Mesenteric fat pad (tissue), 1 donor: ENCODE measurements around the gene FLNB. TPM values are rescaled to one million over a fixed set of nuclear protein-coding genes. Genes with fewer than 3 reads are reported as not detected.
"Not testable (repeated sequence)": the region's sequence is repeated elsewhere in the genome, so short reads cannot be mapped to it uniquely, and the experiment has no call there.

ENCODE experiments used
- DNase-seq: peaks from one replicate; pipeline ENCODE4 v3.0.0-alpha.2; 2020; ENCODE audit warnings: low spot score
- total RNA-seq: library from RNA; stranded (reverse); fragmentation: NEBNext Ultra II Directional; extraction: Animal tissue kit (Norgen Biotek cat#: 25700); gene quantifications from one replicate; pipeline ENCODE4 v1.2.1, GENCODE V29; 2021
- donor health status: DM: yes; HTN: yes; CAD: no.

Gene FLNB
- total RNA-seq, 1 donor from 2014 or later, result 96.3 TPM

GRCh38 chr3:58051196-58051595, 43.0 kb downstream of the FLNB start:
- DNase-seq, result peak; percentile 47

- DNase-seq, result peak; percentile 41
These were observed 43.5 kb downstream of the FLNB start for GRCh38 chr3:58051658-58052261.

- DNase-seq, result peak; percentile 92
These were observed 44.4 kb downstream of the FLNB start for GRCh38 chr3:58052373-58053273.

DNA sequence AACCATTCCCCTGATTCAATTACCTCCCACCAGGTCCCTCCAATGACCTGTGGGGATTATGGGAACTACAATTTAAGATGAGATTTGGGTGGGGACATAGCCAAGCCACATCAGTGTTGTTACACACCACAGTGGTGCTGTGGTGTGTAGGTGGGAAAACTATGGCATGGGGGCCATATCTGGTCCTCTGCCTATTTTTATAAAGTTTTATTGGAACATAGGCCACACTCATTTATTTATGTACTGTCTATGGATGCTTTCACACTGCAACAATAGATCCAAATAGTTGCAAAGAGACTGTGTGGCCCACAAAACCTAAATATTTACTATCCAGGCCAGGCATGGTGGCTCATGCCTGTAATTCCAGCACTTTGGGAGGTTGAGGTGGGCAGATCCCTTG, 46.4 kb downstream of the FLNB start:
- no peak for DNase-seq

DNA sequence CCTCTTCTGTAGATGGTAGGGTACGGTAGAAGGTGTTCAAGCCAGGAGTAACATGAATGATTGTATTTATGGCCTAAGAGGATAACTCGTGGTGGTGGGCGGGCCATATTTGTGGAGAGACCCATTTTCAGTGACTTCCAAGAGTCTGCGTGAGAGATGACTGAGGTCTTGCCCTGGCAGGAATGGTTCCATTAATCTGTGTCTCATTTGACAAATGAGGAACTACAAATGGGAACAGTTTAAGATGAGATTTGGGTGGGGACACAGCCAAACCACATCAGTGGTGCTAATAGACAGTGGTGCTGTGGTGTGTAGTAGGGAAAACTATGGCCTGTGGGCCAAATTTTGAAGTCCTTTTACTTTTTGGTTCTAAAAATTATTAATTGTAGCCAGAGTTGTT, 47.1 kb downstream of the FLNB start:
- DNase-seq, result peak; percentile 22

DNA sequence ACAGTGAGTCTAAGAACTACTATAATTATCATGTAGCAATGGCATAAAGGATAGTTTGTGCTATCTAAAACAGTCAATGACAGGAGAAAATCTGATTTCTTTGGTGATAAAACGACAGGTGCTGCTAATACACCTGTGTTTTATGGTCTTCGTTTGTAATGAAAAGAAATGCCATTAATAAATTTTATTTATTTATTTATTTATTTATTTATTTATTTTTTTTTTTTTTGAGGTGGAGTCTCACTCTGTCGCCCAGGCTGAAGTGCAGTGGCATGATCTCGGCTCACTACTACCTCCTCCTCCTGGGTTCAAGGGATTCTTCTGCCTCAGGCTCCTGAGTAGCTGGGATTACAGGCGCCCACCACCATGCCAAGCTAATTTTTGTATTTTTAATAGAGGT, 47.7 kb downstream of the FLNB start:
- not testable (repeated sequence) for DNase-seq

- DNase-seq, result no peak
These were observed 50.4 kb downstream of the FLNB start for GRCh38 chr3:58058361-58059263.

- DNase-seq, result peak; percentile 22
These were observed 51.4 kb downstream of the FLNB start for GRCh38 chr3:58059349-58060321.

GRCh38 chr3:58062472-58062871, 54.2 kb downstream of the FLNB start:
- peak; percentile 12 for DNase-seq

- peak; percentile 53 for DNase-seq
These were observed 55.0 kb downstream of the FLNB start for GRCh38 chr3:58063022-58063815.

- no peak for DNase-seq
These were observed 56.9 kb downstream of the FLNB start for GRCh38 chr3:58064923-58065638.

- no peak for DNase-seq
These were observed 57.5 kb downstream of the FLNB start for GRCh38 chr3:58065700-58066167.

- no peak for DNase-seq
These were observed 58.6 kb downstream of the FLNB start for GRCh38 chr3:58066842-58067241.

- no peak for DNase-seq
These were observed 60.0 kb downstream of the FLNB start for GRCh38 chr3:58068122-58068809.

DNA sequence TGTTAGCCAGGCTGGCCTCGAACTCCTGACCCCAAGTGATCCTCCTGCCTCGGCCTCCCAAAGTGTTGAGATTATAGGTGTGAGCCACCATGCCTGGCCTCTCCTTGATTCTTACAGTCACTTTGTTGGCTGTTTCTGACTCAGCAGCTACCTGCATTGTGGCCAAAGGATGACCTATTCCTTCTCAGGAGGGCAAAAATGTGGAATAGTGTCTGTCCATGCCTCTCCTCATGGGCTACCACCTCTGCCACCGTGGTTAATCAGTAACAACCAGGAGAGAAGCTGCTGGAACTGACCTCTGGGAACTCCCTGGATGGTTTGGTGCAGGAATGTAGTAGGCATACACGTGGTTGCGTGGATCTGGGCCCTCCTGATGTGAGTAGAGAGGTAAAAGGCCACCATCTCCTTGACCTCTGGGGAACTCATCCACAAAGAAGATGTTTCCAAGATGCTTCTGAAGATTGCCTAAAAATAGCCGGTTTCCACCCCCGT, 63.3 kb downstream of the FLNB start:
- DNase-seq, result no peak

DNA sequence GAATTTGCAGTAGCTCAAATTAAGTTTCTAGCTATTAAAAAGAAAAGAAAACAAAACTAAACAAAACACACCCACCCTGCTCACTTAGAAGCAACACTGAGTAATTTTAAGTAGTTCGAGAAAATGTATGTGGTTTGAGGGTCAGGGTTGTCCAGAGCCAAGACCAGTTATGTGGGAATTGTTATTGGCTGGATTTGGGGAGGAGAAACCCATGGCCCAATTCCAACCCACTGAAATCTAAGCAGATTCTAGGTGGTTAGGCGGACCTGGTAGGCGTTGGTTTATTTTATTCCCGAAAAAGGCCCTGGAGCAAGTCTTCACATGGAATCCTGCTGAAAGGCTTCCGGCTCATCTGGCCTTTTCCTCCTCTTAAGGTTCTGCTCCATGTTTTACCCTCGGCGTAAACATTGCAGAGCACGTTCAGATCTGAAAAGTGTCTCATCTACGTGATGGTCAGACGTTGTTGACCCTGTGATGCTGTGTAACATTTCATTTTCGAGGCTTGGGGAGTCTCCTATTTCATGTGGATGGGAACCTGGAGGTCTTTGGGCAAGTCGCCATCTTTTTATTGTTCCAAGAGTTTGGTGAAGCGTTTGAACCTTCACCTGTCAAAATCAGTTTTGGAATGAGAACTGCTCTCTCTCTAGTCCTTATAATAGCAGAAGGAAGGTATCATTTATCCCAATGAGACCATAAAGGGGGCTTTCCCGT, 64.0 kb downstream of the FLNB start:
- DNase-seq, result no peak

GRCh38 chr3:58072763-58073130, 64.5 kb downstream of the FLNB start:
- DNase-seq, result no peak
